Uterus (tissue), 4 donors: Measurements from ENCODE around the gene STK17A. TPM values are rescaled to one million over a fixed set of nuclear protein-coding genes. Genes with fewer than 3 reads are reported as not detected.

Source experiments
- DNase-seq, 2 donors: peaks; one replicate each; pipeline ENCODE4 v3.0.0-alpha.2; 2019 to 2020
- H3K27ac ChIP-seq, 2 donors: fragments of 200-600 bp; sonication (generic); 1 replicate in 1 of 2; 2 replicates in 1 of 2; pipeline ENCODE4 v1.5.1; 2016 to 2018
- H3K27me3 ChIP-seq, 2 donors: fragments of 200-600 bp; sonication (generic); one replicate each; pipeline ENCODE4 v1.5.1; 2018 to 2019; ENCODE audit warnings: control low read depth in 1 of 2
- H3K36me3 ChIP-seq, 2 donors: fragments of 200-600 bp; sonication (generic); one replicate each; pipeline ENCODE4 v1.5.1; 2019; ENCODE audit warnings: control low read depth in 1 of 2
- H3K4me1 ChIP-seq, 2 donors: fragments of 200-600 bp; sonication (generic); one replicate each; pipeline ENCODE4 v1.5.1; 2018 to 2019; ENCODE audit warnings: control low read depth in 1 of 2
- H3K4me3 ChIP-seq, 2 donors: fragments of 200-600 bp; sonication (generic); 1 replicate in 1 of 2; 2 replicates in 1 of 2; pipeline ENCODE4 v1.5.1; 2018 to 2019; ENCODE audit warnings: mild to moderate bottlenecking in 1 of 2
- H3K9me3 ChIP-seq, 2 donors: fragments of 200-600 bp; sonication (generic); one replicate each; pipeline ENCODE4 v1.5.1; 2019; ENCODE audit warnings: control low read depth in 1 of 2
- POLR2A ChIP-seq, 2 donors: fragments of 450-650 bp; IDR thresholded peaks; one replicate each; pipeline ENCODE4 v1.6.1; 2016; ENCODE audit warnings: antibody characterized with exemption in 2 of 2, mild to moderate bottlenecking in 1 of 2, moderate library complexity in 1 of 2
- intact Hi-C: fragments of 100-400 bp; cut with DNase I; formaldehyde crosslinking; loops from one replicate; pipeline ENCODE4 v1.15.1; 2023; ENCODE audit warnings: low total_unique reads
- total RNA-seq, 4 donors: library from RNA; depleted of rRNA in 3 of 4; stranded (reverse); fragments of >200 nt in 3 of 4; gene quantifications; one replicate each; pipeline versions ENCODE4 v1.1.0 to v1.2.4, GENCODE V29; 2014 to 2023
- TF ChIP-seq, protein P1 (sequence below), 4 experiments: fragments of 200-600 bp in 2 of 4; fragments of 450-650 bp in 2 of 4; sonication (generic) in 2 of 4; IDR thresholded peaks; one replicate each; pipeline ENCODE4 v1.5.1; 2016 to 2019; ENCODE audit warnings: antibody characterized with exemption in 4 of 4, mild to moderate bottlenecking in 2 of 4, moderate library complexity in 1 of 4
- donor health status: DM: yes; HTN: yes; CAD: no.

The STK17A gene
- total RNA-seq, 4 donors from 2014 or later = 2.3 to 25.2 (median 7.5) TPM

DNA sequence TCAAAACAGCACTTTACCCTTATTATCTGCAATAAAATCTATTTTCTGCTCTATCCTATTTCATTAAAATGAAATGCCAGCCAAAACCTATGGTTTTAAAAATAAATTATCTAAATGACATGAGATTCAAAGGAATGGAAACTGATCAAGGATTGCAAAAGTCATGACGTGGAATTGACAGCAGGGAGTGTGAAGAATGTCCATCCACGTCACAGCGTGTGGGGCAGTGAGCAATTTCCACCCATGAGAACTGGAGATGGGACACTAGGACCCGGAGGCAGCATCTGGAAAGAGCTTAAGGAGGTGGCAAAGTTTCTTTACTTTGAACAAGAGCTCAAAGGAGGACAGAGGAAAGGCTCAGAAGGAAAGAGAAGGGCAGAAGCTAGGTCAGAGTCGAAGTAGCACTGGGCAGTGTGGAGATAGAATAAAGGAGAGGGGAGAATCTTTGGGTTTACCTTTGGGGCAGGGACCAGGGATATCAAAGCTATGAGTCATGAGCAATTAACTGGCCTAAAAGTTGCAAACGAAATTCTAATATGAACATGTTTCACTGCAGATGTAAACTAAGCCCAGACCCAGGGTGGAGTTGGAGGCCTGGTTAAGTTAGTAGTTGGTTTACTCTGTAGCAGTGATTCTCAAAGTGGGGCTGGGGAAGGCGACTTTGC is 24.9 kb upstream of the STK17A start:
- DNase-seq = no peak
- Histone ChIP-seq H3K36me3 (no peaks in the 10 kb centered on the region), H3K27ac (no peak overlapping the region), H3K9me3 (no peaks in the 10 kb centered on the region), H3K4me3 (no peak overlapping the region), H3K4me1 (no peaks in the 10 kb centered on the region), H3K27me3 (no peaks in the 10 kb centered on the region)
- intact Hi-C loops = no loop called here
- TF ChIP-seq, protein P1, sequence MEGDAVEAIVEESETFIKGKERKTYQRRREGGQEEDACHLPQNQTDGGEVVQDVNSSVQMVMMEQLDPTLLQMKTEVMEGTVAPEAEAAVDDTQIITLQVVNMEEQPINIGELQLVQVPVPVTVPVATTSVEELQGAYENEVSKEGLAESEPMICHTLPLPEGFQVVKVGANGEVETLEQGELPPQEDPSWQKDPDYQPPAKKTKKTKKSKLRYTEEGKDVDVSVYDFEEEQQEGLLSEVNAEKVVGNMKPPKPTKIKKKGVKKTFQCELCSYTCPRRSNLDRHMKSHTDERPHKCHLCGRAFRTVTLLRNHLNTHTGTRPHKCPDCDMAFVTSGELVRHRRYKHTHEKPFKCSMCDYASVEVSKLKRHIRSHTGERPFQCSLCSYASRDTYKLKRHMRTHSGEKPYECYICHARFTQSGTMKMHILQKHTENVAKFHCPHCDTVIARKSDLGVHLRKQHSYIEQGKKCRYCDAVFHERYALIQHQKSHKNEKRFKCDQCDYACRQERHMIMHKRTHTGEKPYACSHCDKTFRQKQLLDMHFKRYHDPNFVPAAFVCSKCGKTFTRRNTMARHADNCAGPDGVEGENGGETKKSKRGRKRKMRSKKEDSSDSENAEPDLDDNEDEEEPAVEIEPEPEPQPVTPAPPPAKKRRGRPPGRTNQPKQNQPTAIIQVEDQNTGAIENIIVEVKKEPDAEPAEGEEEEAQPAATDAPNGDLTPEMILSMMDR (IDR thresholded peaks at IDR 0.05) = no peak
- no peak for TF ChIP-seq POLR2A (IDR thresholded peaks at IDR 0.05)

DNA sequence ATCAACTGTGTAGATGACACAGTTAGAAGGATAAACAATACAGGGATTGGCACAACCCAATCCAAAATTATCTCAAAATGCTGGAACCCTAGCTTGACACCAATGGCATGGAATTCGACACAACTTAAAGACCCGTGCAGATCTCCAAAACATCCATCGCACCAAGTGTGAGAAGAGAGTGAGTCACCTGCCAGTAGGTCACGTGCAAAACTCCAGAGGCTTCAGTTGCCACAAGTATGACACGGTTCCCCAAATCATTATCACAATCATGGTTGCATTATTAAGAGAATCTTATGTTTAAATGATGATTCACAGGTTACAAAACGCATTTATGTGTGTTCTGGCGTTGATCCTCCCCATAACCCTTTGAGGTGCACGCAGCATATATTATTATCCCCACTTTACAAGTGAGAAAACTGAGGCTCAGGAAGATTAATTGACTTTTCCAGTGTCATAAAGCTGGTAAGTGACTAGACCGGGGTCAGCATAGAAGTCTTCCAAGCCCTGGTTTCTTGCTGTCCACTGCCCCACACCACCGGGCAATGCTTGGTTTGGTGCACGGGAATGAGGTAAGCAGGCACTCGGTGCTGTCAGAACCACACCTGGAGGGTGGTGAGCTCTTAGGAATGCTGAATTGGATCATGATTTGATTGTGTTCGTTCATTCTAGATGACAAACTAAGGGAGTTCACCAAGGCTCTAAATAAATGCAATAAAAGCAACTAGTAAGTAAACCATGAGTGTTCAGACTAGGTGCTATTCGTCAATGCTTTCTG is 23.6 kb upstream of the STK17A start:
- TF ChIP-seq, protein P1 (IDR thresholded peaks at IDR 0.05) = no peak
- TF ChIP-seq POLR2A (IDR thresholded peaks at IDR 0.05) = no peak
- intact Hi-C loops = no loop called here

DNA sequence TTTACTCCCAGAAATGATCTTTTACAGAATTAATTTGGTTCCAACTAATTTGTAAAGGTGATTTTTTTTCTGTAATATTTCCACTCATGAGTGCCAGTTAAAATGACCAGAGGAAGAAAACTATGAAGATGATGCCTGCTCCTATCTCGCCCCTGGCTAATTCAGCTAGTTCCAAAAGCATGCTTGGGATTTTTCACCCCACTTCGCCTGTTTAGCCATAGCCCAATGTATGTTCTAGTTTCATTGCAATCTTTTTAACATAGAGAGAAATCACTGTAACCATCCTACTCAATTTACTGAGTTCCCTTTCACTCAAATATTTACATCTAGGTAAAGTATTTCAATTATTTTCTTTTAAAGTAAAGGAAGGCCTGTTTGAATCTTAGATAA is 23.0 kb upstream of the STK17A start:
- H3K4me1 ChIP-seq = no peaks in the 10 kb centered on the region
- no peak for DNase-seq
- intact Hi-C loops = no loop called here
- no peaks in the 10 kb centered on the region for H3K27me3 ChIP-seq
- H3K36me3 ChIP-seq = no peaks in the 10 kb centered on the region
- H3K27ac ChIP-seq = no peak overlapping the region
- H3K4me3 ChIP-seq = no peak overlapping the region
- no peaks in the 10 kb centered on the region for H3K9me3 ChIP-seq
- TF ChIP-seq, protein P1 (IDR thresholded peaks at IDR 0.05) = no peak
- no peak for TF ChIP-seq POLR2A (IDR thresholded peaks at IDR 0.05)

More for the DNA sequence above, 23.6 kb upstream of the STK17A start:
- H3K9me3 ChIP-seq = no peaks in the 10 kb centered on the region
- no peaks in the 10 kb centered on the region for H3K4me1 ChIP-seq
- no peaks in the 10 kb centered on the region for H3K36me3 ChIP-seq
- H3K27me3 ChIP-seq = no peaks in the 10 kb centered on the region
- no peak for DNase-seq
- no peak overlapping the region for H3K27ac ChIP-seq
- no peak overlapping the region for H3K4me3 ChIP-seq

DNA sequence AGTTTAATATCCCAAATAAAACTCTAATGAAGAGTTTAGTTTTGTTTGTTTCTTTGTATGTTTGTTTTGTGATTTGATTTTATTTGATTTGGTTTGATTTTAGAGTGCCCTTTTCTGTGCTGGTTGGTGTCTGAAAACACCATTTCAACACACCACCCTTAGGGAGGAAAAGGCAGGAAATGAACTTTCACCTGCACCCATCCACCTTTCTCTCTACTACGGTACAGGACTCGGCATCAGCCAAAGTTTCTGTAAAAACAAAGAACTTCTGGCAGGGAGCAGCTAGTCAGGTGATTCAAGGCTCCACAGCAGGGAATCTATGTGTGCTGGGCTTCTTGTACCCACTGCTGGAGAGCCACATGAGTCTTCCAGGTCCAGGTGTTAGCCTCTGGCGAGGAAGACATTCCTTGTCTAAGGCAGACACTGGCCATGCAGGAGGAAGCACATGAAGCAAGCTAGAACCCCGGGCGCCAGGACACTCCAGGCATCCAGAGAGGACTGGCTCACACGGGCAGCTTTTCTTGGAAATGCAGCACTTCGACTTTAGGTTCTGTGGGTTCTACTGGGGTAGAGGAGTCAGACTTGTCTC is 22.1 kb upstream of the STK17A start:
- no peak overlapping the region for H3K27ac ChIP-seq
- no peak for DNase-seq
- TF ChIP-seq, protein P1 (IDR thresholded peaks at IDR 0.05) = no peak
- no peak for TF ChIP-seq POLR2A (IDR thresholded peaks at IDR 0.05)
- H3K27me3 ChIP-seq = no peaks in the 10 kb centered on the region
- no peaks in the 10 kb centered on the region for H3K4me1 ChIP-seq
- H3K36me3 ChIP-seq = no peaks in the 10 kb centered on the region
- intact Hi-C loops = no loop called here
- H3K9me3 ChIP-seq = no peaks in the 10 kb centered on the region
- no peak overlapping the region for H3K4me3 ChIP-seq

DNA sequence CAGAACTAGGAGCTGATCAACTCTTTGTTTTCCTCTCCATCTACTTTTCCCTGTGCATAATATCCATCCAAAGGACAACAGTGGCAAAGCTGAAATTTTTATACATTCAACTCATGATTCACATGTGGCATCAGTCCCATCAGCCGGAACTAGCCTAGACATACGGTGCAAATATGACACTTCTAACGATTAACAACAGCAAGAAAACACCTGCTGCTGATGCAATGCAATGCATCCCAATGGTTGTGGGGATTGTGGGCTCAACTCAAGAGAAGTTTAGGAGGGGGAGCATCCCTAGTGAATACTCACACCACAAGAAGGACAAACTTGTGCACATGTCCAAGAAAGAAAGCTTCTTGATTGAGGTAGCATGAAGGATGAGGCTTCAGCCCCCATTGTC is 20.5 kb upstream of the STK17A start:
- Histone ChIP-seq H3K27ac (no peak overlapping the region), H3K4me1 (no peaks in the 10 kb centered on the region), H3K27me3 (no peaks in the 10 kb centered on the region), H3K36me3 (no peaks in the 10 kb centered on the region), H3K9me3 (no peaks in the 10 kb centered on the region), H3K4me3 (no peak overlapping the region)
- intact Hi-C loops = no loop called here
- DNase-seq = no peak
- no peak for TF ChIP-seq POLR2A (IDR thresholded peaks at IDR 0.05)
- TF ChIP-seq, protein P1 (IDR thresholded peaks at IDR 0.05) = no peak
